ENCODE measurements around the gene PPP1R37.

Gene PPP1R37

DNA sequence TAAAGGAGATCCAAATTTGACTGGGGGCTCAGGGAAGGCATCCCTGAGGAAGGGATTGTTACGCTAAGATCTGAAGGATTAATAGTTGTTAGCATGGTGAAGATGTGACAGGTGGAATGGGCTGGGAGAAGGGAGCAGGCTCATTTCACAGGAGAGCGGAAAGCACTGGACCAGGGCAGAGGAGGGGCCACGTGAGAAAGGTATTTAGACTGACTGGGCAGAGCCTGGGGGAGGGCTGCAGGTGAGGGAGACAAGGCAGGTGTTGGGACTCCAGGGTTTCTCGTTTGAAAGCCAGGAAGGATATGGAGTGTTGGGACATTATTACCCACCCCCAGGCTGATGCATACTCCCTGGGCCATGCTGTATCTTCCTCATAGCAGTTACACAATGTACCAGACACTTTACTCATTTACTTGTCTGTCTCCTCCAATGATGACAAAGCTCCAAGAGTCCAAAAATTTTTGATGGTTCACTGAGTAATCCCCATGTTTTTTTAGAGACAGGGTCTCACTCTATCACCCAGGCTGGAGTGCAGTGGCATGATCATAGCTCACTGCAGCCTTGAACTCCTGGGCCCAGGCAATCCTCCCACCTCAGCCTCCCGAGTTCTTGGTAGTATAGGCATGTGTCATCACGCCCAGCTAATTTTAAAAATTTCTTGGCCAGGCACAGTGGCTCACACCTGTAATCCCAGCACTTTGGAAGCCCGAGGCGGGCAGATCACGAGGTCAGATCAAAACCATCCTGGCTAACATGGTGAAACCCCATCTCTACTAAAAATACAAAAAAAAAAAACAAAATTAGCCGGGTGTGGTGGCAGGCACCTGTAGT lies 82.8 kb downstream of the PPP1R37 start:
- DNase-seq = no peak

DNA sequence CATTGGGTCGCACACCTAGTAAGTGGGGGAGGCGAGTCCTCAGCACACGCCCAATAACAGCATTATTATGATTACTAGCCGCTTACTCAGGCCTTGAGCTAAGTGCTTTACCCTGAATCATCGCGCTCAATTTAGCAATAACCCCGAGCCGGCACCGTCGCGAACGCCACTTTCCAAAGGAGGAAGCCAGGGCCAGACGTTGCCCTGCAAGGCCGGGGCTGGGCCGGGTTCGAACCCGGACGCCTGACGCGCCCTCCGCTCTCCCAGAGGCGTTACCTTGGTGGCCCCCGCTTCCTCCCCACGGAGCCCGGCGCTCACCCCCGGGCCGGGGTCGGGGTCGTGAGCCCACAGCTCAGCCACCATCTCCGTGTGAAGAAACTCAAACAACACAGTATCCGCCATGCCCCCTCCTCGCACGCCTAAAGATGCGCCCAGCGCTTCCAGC lies 84.9 kb downstream of the PPP1R37 start, which contains the start of gene TRAPPC6A:
Gene TRAPPC6A, minus strand, starts transcription at position 421 of the 445 bp plus-strand sequence. Its CDS starts 19 bp downstream, at position 402.
- DNase-seq = peak; percentile 70

- peak; percentile 100 for DNase-seq
These were observed 85.5 kb downstream of the PPP1R37 start, which contains the start of gene BLOC1S3 for GRCh38 chr19:45178262-45179071. TSS of gene BLOC1S3 (plus strand) at chr19:45178784. CDS start at chr19:45179297, 513 bp downstream.

DNA sequence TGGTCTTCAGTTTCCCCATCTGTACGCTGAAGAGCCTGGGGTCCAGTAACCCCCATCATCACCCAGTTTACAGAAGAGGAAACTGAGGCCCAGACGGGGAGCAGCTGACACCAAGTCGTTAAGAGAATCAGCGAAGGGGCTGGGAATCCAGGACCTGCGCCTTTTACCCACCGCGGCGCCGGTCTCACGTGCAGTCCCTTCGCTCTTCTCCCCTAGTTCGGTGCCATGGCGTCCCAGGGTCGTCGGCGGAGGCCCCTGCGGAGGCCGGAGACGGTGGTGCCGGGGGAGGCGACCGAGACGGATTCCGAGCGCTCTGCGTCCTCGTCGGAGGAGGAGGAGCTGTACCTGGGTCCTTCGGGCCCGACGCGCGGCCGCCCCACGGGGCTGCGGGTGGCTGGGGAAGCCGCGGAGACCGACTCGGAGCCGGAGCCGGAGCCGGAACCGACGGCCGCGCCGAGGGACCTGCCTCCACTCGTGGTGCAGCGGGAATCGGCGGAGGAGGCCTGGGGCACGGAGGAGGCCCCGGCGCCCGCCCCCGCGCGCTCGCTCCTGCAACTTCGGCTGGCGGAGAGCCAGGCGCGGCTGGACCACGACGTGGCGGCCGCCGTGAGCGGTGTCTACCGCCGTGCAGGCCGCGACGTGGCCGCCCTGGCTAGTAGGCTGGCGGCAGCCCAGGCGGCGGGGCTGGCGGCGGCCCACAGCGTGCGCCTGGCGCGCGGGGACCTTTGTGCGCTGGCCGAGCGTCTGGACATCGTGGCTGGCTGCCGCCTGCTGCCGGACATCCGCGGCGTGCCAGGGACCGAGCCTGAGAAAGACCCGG lies 86.3 kb downstream of the PPP1R37 start:
- no peak for DNase-seq

GRCh38 chr19:45179892-45180370 lies 87.0 kb downstream of the PPP1R37 start:
- DNase-seq = no peak

GRCh38 chr19:45180936-45181335 lies 88.0 kb downstream of the PPP1R37 start:
- no peak for DNase-seq

GRCh38 chr19:45182758-45183157 lies 89.8 kb downstream of the PPP1R37 start:
- no peak for DNase-seq

DNA sequence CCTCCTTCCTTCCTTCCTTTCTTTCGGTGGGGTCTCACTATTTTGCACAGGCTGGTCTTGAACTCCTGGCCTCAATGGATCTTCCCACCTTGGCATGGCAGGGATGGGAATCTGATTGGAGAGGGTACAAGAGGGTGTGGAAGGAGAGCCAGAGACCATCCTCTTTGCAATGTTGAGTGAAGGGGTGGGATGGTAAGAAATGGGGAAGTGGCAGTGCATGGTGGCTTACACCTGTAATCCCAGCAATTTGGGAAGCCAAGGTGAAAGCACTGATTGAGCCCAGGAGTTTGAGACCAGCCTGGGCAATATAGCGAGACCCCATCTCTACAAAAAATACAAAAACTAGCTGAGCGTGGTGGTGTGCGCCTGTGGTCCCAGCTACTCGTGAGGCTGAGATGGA lies 91.1 kb downstream of the PPP1R37 start:
- no peak for DNase-seq

- DNase-seq = no peak
These were observed 93.7 kb downstream of the PPP1R37 start for GRCh38 chr19:45186509-45187334.

DNA sequence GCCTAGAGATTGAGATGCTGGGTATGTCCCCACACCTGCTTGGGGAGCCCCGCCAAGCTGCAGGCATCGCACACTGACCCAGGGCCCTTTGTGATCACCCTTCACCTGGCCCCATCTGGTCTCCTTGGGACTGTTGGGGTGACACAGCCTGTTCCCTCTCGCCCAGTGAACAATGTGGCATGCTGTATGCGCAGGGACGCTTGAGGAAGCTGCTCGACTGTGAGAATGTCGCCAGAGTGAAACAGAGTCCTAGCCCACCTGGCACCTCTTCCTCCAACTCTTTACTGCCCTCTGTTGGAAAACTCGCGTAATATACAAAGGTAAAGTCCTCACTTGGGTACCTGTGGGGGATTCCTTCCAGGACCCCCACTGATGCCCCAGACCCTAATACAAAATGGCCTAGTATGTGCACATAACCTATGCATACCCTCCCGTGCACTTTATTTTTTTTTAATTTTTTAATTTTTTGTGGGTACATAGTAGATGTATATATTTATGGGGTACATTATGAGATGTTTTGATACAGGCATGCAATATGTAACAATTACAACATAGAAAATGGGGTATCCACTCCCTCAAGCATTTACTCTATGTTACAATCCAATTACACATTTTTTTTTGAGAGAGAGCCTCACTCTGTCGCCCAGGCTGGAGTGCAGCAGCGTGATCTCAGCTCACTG lies 94.6 kb downstream of the PPP1R37 start:
- DNase-seq = peak; percentile 28

- no peak for DNase-seq
These were observed 97.0 kb downstream of the PPP1R37 start for GRCh38 chr19:45189971-45190370.

GRCh38 chr19:45191375-45191774 lies 98.4 kb downstream of the PPP1R37 start:
- no peak for DNase-seq

DNA sequence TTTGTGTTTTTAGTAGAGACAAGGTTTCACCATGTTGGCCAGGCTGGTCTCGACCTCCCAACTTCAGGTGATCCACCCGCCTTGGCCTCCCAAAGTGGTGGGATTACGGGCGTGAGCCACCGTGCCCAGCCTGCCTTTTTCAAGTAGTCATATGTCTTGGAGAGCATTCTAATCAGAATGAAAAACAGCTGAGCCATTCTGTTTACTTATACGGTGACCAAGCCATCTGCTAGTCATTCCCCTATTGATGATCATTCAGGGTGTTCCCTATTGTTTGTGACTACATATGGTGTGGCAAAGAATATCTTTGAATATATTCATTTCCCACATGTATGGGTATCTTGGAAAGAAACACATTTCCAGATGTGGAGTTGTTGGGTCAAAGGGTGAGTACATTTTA lies 102.8 kb downstream of the PPP1R37 start:
- no peak for DNase-seq

All from CD4-positive, alpha-beta T cell treated with Interleukin-15 for 1 hour (primary cell).